Activated CD8-positive, alpha-beta memory T cell treated with anti-CD3 and anti-CD28 coated beads, Interleukin-2, amount 50 U/mL, for 24 hours (primary cell): ENCODE data around the gene SLFNL1.

Experiments used
- DNase-seq: peaks from one replicate; pipeline ENCODE4 v3.0.0-alpha.2; 2020; ENCODE audit errors: extremely low read depth

SLFNL1 gene

DNA sequence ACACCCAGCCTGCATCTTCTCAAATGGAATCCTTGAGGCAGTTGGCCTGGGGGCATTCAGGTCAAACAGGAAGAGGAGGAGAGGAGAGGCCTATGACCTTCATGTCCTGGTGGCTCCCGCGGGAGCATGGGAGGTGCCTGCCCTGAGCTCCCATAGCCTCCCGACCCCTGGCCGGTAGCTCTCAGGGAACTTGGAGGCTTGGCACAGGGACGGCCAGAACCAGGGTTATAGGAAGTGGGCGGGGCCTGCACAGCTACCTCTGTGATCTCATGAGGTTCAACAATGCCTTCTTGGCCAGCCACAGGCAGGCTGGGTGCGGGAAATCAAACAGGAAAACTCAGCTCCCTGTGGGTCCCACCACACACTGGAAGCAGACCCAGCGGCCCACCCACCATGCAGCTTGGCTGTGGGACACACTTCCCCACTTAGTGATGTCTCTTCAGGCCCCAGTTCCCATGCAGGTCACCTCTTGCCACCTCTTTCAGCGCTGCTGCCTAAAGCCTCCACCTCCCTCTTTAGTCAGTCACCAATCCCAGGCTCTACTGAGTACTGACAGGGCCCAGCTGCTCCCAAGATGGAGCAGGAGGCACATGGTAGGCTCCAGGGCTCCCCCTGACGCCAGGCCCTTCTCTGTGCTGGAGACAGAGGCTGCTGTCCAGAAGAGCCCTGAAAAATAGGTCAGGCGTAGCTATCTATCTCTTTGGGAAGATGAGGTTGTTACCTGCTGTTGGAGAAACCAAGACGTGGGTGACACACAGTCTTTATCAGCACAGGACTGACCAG, at the start of gene SLFNL1:
Gene SLFNL1, minus strand, starts transcription at position 200 of the 783 bp plus-strand sequence. CDS start 1,065 bp downstream, outside the sequence.
- DNase-seq, result no peak

DNA sequence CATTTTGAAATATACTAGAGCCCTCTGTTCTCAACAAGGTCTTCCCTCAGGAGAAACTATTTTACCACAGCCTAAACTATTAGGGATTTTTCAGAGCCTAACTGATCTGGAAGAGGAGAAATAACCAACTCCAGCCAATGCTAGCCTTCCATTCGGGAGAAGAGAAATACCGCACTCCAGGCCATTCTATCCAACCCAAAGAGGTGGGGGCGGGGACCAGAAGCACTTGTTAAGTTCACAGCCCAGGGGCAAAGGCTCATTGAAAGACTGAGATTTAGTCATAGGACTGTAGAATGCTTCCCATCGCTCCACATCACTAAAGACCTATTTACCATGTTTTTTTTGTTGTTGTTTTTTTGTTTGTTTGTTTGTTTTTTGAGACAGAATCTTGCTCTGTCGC, 35.4 kb upstream of the SLFNL1 start:
- no peak for DNase-seq

DNA sequence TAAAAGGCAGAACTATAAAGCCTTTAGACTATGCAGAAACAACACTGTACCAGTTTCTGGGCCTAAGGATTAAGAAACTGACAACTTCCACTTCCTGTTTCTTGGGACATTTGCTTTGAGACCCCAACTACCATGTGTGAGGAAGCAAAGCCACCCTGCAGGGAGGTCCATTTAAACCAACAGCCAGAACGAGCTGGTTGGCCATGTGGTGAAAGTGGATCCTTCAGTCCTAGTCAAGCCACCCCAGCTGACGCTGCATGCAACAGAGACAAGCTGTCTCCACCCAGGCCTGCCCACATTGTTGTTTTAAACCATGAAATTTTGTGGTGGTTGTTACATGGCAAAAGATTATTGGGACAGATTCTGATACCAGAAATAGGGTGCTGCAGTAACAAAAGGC, 31.8 kb upstream of the SLFNL1 start:
- DNase-seq, result no peak

DNA sequence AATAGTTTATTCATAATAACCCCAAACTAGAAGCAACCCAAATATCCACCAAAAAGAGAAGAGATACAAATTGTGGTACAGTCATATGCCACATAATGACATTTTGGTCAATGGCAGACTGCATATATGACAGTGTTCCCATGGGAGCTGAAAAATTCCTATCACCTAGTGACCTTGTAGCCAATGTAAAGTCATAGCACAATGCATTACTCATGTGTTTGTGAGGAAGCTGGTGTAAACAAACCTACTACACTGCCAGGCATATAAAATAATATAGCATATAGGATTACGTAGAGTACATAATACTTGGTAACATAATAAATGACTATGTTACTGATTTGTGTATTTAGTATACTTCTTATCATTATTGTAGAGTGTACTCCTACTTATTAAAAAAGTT, 29.5 kb upstream of the SLFNL1 start:
- no peak for DNase-seq

DNA sequence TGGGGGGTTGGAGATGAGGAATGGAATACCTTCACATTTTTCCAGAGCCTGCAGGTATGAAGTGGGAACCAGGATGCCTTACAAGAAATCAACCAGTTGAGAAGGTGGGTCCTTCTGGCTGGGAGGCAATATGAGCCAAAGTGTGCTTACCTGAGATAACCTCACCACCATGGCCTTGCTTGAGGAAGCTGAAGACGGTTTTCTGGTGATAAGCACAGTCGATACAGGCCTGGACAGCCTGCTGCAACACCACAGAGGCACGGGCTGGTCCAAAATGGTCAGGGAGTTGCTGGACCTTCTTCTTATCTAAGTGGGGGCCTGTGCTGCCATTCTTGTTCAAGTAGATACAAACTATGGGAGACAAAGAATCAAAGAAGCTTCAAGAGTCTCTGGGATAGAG, 27.0 kb upstream of the SLFNL1 start:
- DNase-seq, result no peak

DNA sequence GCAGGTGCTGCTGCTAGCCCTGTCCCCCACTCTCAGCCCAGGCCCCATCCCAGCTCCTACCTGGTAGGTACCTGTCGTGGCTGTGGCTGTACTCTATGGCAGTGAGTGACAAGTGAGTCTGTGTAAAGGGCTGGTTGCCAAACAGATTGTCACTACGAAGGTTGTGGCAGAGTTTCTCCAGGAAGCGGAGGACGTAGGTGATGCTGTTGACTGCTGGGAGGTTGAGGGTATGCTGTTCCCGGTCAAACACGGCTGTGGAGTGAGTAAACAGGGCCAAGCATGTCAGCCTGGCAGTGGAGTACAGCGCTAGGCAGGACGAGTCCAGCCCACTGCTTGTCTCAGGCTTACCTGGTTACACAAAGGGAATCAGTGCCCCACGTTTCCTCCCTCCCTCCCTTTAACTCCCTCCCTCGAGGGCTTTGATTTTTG, 24.8 kb upstream of the SLFNL1 start:
- DNase-seq, result no peak

DNA sequence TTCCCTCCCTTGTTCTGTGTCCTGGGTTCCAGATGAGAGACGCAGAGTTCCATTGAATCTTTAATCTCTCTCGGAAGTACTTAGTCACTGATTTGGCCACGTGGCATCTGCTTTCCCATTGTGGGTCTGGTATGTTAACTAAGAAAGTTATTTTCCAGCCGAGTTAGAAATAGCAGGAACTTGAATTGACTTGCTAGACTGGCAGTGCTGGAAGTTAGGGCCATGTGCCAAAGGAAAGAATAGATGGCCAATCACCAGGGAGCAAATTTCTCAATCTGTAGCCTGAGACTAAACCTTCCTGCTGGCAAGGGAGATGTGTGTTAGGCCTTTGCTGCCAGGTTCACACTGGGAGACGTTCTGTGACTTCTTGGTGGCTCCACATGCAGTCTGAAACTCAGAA, 24.2 kb upstream of the SLFNL1 start:
- DNase-seq, result no peak

DNA sequence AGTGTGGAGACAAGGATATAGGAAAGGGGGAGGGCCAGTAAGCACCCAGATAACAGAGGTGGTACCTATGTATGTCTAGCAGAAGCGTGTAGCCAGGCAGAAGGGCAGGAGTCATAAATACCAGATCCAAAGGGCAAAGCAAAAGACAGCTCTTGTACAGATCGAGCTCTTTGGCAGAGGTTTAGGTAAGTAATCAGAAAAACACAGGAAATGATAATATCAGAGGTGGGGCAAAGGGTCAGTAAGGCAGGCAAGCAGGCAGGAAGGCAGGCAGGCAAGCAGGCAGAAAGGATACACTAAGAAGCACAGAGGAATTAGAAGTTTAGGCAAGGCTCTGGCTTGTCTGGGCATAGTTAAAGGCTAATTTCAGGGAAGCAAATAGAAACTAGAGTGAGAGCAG, 22.7 kb upstream of the SLFNL1 start:
- DNase-seq, result no peak

DNA sequence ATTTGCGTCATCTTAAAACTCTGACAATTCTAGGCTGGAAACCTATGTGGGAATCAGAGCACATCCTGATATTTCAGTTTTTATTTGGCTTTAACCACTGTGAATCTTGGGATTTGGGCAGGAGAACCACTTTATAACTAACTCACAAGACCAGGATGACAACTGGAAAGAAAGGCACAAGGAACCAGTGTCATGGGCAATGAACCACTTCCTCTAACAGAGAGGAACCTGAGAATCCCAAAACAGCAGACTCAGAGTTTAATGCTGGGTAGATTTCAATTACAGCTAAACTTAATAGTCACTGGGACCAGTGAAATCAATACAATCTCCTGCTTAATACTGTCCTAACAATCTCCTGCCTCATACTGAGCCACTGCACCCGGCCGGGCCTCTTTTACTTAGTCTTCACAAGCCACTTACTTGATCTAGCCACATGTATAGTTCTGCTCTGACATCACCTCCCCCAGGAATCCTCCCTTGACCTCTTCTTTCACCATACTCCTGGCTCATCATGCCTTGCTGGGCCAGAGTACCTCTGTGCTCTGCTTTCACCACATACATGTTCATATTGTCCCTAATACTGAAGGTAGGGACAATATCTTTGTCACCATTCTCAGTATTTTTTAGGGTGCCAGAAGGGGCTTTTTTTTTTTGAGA, 20.2 kb upstream of the SLFNL1 start:
- DNase-seq, result no peak

DNA sequence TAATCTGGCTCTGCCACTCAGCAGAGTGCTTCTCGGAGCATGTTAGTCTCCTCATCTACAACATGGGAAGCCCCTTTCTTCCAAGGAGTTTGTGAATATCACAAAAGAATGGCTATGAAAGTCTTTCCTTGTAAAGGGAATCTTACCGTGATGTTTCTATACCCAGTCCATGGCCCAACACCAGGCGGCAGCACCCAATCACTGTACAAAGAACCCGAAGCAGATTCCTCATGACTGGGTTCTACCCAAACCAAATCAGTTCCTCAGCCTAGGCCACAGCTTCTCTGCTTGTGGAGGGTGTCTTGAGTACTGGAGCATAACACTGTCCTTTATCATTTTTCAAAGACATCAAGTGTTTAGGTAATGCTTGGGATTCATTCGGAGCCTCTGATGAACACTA, 16.6 kb upstream of the SLFNL1 start:
- DNase-seq, result no peak

DNA sequence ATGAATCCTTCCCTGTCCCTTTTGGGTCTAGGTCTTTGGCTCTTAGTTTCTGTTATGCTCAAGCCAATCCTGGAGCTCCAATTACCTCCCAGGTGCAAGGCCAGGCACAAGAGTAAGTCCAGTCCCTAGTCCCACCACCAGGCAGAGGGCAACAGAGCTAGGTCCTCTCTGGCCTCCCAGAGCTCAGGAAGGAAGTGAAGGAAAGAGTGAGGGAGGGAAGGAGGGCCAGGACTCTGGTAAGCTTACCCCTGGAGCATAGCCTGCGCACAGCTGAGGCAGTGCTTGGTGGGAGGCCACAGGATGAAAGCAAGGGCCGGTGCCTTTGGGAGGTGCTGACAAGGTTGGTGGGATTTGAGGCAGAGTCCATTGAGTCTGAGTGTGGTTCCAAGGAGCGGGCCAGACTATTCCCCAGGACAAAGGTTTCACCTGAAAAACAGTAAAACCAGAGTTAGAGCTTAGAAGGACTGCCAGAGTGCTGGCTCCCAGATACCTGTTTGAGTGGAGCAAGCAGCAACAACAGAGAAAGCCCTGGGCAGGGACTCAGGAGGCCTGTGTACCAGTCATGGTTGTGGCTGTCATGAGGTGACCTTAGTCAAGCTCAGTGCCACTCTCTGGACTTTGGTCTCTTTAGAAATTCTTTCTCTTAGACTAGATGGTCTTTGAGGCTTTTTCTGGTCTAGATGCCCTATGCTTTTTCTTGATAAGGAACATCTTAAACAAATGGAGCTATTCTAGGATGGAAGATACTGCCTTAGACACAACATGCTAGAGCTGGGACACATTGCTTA, 15.8 kb upstream of the SLFNL1 start:
- DNase-seq, result no peak

DNA sequence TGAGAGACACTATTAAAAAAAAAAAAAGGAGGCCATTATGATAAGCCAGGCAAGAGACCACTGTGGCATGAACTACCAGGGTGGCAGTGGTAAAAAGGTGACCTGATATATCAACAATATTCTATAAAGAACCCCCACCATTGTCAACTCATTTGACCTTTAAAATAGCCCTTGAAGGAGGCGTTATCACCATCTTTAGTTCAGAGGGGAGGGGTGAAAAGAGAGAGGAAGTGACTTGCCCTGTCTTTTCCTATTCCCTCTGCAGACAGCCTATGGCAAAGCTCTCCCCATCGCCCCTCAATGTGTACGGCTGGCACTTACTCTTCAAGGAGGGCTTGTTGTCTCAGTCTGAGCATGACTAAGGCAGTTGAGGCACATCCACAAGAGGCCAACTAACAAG, 11.7 kb upstream of the SLFNL1 start:
- no peak for DNase-seq

DNA sequence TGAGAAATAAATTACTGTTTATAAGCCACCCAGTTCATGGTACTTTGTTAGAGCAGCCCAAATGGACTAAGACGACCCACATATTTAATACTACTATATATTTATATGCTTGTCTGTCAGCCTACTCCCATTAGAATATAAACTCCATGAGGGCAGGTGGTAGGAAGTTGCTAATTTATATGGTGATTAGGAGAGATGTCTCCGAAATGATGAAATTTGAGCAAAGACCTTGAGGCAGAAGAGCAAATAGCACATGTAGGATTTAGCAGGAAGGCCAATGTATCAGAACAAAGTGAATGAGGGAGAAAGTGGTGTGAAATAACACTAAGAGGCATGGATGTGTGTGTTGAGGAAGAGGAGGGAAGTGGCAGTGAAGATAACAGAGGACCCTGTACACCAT, 10.6 kb upstream of the SLFNL1 start:
- DNase-seq, result no peak

DNA sequence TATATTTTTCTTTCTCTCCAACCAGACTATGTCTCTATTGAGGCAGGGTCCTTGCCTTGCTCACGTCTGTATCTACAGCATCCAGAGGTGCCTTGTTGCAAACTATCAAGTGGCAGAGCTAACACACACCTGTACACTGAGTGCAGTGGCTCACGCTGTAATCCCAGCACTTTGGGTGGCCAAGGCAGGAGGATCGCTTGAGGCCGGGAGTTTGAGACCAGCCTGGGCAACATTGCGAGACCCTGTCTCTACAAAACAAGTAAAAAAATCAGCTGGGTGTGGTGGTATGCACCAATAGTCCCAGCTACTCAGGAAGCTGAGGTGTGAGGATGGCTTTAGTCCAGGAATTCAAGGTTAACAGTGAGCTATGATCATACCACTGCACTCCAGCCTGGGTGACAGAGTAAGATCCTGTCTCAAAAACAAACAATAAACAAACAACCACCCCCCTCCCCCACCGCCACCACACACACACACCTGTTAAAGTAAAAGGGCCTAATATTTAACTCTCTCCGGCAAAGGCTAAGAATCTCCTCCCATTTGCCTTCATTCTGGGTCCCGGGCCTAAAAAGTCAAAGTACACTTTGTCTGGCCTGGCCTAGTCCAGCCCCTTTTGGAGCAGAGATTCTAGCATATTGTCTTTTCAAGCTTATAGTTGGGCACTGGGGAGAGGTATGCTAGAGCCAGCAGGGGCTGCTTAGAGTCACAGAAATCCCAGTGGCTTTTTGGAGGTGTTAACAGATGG, 9.5 kb upstream of the SLFNL1 start:
- no peak for DNase-seq

DNA sequence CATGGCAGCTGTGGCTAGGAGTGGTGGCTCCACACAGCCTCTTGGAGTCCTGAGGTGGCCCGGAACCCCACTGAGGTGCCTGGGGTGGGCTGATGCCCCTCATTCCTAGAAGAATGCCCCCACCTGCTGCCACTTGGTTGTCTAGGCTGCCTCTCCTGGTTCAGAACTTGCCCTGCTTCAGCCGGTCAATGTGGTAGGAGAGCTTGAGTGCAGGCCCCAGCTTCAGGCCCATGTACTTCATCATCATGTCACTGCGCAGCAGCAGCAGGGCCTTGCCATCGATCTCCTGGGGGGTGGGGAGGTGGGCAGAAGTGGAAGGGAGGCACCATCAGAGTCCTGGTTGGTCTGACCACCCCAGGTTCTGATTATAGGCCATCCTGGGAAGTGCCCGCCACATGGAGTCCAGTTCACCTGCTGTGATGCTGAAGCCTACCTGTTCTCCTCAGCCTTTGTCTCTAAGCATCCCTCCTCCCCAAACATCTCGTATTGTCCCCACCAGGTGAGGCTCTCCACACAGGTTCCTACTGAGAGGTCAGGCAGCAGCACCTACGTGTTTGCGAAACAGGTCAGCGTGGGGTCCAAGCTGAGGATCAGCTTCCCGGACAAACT, 6.6 kb upstream of the SLFNL1 start:
- no peak for DNase-seq

DNA sequence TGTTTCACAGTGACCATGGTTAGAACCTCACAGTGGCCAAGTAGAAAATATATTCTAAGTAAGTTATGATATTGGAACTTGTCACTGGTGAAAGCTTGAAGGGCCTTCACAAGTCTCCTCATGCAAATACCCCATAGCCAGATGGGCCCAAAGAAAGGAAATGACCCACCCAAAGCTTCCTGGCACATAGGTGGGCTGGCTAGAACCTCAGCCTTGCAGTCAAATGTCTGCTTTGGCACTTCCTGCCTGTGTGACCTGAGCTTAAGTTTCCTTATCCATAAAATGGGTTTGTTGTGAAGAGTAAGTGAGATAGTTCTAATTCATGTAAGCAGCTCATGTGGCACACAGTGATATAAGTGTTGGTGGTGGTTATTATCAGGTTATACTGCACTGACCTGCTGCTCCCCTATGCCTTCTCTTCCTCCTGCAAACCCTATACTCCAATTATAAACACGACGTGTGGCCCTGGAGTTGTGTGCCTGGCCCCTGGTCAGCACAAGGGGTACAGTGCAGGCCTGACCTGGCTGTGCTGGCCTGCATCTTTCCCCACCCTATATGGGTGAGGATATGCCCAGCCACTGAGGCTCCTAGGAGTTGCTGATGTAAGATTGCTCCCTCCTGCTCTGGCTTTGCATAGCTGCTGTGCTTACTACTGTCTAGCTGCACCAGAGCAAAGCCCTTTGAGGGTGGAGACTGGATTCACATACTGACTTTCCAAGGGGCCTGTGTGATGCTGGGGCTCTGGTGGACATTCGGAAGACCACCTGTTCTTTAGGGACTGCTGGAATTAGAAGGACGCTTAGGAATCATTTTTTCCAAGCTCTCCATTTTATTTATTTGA, 4.7 kb upstream of the SLFNL1 start:
- DNase-seq, result no peak

DNA sequence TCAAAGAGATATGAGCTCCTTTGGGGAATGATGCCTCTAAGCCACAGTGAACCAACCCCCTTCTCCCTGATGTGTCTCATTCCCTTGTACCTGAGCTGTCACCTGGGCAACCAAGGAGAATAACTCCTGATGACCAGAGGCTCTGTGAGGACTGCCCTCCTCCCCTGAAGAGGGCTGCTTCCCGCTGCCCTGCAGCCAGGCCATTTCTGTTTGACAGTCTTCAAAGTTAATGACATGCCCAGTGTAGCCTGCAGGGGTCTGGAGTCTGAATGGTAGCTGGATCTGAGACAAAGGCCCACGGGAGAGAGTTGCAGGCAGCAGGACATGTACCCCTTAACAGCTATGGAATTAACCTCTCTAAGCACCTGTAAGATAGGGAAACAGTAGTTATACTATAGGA, 3.4 kb upstream of the SLFNL1 start:
- no peak for DNase-seq

DNA sequence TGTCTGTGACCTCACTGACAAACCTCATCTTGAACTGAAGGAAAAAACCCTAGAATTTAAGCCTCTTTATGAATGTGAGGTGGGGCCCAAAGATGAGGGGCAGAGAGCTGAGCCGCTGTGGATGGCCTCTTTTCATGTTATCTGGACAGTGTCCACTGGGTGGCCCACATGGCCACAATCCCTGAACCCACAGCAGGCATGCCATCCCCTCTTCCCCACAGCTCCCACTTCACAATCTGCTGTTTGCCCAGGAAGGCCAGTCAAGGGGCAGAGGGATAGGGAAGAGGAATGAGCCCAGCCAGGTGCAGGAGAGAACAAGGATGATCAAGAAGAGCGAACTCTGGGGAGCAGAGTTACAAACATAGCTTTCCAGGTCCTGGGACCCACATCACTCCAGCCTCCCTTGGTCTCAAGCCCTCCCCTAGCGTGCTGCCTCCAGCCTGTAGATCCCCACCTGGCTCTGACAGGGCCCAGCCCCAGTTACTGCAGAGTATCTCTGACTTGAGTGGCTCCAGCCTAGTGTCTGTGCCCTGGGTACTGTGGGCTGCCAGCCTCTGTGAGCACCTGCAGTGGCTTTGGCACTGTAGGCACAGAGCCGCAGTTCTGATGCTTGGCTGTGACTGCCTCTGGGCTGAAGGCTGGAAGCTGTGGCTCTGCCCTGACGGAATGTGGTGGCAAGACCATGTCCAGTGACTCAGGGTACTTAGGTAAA, 1.9 kb upstream of the SLFNL1 start:
- no peak for DNase-seq

DNA sequence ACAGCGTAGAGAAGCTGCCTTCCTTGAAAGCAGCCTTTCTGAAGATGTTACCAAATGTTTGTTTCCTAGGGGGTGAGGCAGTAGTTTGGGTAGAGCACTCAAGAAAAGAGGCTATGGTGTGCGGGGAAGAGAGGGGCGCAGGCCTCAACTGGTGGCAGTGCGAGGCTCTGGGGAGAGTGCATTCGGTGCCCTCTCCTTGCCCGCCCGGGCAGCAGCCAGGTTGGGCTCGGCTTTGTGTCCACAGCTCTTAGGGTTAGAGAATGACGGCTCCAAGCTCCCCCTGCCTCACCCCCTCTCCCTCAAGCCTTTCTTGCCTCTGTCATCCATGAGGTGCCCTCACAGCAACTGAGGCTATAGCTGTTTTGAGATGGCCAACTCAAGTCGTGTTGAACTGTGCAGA, 899 bp upstream of the SLFNL1 start:
- DNase-seq, result no peak

DNA sequence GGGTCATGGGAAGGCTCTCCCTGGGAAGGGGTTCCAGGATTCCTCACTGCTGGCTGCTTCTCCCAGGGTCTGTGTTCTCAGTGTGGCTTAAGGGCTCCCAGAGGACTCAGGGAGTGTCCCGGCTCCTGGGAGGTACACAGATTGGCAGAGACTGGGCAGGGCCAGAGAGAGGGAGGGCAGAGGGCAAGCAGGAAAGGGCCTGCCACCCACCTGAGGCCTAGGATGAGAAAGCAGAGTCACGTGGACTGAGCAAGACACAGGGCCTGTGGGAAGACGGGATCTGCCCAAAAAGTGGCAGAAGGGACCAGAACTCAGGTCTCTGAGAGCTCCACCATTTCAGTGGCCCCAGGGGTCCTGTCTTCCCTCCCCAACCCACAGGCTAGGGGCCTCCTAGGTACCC, 871 bp downstream of the SLFNL1 start:
- DNase-seq, result no peak
